Nucleus accumbens (tissue), 56 donors: ENCODE results near the gene ITM2B.
A peak's percentile ranks its signal among the peaks of the same experiment; 100 is the strongest.

Experiments
- DNase-seq, 56 donors: peaks; one replicate each; lab custom pipeline; 2025; lab: John Stamatoyannopoulos, UW

Gene ITM2B

DNA sequence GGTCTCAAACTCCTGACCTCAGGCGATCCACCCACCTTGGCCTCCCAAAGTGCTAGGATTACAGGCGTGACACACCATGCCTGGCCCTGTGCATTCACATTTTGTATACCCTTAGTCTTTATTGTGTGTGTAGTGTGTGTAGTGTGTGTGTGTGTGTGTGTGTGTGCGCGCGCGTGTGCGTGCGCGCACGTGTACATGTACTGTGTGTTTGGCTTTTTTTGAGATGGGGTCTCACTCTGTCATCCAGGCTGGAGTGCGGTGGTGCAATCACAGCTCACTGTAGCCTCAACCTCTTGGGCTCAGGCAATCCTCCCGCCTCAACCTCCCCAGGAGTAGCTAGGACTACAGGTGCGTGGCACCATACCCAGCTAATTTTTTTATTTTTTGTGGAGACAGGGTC is 22.1 kb downstream of the ITM2B start:
- DNase-seq: no peak

DNA sequence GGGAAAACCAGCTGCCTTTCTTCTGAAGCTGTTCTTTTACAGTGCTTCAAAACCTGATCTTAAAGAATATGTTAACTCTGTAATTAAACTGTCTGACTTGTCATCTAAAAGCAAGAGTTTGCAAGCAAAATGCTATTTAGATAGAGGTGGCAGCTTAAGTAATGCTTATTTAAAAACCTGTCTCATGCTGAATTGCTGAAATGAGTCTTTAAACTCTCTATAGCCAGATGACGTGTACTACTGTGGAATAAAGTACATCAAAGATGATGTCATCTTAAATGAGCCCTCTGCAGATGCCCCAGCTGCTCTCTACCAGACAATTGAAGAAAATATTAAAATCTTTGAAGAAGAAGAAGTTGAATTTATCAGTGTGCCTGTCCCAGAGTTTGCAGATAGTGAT is 22.9 kb downstream of the ITM2B start:
- peak in 1 of 56 donors; percentile 14 for DNase-seq

DNA sequence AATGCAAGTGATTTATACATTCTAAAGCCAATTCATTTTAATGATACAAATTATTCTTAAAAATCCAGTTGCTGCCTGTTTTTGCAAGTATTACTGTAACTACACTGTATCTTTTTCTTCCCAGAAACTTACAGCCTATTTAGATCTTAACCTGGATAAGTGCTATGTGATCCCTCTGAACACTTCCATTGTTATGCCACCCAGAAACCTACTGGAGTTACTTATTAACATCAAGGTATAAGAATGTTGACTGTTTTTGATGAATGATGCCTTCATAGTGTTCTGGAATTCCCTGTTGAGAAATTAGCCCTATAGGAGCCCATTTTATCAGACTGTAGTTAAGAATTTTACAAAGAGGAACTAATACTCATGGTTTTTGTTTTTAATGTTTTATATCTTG is 25.0 kb downstream of the ITM2B start:
- no peak for DNase-seq

DNA sequence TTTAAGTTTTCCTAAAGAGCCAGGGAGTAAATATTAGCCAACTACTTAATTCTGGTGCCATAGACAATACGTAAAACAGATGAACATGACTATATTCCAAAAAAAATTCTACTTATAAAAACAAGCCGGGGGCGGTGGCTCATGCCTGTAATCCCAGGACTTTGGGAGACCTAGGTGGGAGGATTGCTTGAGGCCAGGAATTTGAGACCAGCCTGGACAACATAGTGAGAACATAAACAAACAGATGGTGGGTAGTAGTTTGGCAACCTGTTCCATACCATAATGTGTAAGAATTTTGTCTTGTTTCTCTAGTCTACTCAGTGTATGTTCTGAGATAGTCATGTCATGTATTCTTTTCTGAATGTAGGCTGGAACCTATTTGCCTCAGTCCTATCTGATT is 25.4 kb downstream of the ITM2B start:
- DNase-seq: no peak

DNA sequence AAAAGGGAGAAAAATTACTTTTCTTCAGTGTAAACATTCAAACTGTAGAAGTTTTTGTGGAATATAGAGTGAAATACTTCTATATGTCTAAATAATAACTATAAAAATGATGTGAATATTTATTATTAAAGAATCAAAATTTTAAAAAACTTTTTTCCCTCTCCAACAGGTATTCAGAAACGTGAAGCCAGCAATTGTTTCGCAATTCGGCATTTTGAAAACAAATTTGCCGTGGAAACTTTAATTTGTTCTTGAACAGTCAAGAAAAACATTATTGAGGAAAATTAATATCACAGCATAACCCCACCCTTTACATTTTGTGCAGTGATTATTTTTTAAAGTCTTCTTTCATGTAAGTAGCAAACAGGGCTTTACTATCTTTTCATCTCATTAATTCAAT is 28.0 kb downstream of the ITM2B start:
- no peak for DNase-seq

DNA sequence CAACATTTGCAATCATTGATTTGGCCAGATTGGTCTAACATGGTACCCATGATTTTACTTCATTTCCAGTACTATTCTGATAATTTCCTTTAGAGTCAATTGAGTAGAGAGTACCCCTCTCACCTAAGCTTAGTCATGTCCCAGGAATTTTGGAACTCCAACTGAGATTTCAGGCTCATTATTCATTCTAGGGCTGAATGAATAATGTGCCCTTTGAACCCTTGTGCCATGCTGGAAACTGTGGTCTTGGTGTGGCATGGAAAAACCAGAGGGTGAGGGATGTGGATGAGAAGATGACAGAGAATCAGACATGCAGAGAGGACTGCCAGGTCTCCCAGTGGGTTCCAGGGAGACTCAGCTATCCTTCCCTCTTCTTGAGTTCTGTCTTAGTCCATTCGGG is 30.2 kb downstream of the ITM2B start:
- DNase-seq: no peak

DNA sequence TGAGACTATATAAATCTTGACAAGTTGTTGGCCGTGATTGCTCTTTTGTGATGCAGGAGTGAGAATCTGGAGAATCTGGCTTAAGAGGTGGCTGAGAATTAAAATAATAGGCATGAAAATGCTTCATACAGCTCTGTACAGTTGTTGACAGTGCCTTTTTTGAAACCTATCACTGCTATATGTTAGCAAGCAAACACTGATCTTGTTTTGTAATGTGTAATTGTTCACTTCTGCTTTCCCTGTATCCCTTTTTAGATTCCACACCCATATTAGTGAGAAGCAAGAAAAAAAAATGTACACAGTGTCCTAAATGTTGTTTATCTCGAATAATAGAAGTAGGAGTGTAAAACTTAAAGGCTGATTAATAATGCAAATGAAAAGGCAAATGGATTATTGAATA is 31.1 kb downstream of the ITM2B start:
- DNase-seq: no peak

DNA sequence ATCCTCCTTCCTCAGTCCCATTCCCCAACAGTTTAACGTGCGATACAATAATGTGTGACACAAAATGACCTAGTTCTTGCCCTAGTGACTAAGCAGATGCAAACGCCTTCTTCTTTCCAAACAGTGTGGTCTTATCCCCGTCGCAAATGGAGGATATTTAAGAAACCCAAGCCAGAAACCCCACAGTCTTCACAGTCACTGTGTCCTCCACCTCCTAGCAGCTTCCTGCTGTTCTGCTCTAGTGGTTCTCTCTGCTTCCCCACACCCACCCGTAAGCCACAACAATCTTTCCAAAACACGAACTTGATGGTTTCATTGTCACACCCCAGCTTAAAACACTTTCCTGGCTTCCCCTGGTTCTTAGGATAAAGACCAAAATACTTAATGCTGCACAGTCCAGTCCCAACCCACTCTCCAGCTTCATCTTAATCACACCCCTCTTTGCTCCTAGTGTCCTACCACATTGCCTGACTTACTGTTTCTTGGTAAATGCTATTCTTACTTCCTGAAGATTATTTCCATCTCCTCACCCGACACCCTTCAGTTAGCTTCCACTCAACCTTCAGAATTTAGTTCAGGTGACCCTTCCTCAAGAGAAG is 32.3 kb downstream of the ITM2B start:
- DNase-seq: no peak

DNA sequence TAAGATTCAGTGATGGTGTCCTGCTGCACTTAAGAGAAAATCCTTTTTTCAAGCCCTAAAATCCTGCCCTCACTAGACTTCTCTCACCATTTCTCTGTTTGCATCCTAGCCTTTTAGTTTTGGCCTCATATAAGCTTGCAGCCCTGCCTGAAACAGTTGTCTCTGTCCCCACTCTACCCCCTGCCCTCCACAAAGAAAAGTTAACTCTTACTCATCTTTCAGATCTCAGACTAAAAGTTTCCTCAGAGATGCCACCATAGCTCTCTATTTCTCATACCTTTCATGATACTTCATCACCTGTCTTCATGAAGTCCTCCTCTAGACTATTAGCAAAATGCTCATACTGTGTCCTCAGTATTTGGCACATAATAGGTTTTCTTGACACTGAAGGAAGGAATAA is 33.1 kb downstream of the ITM2B start:
- DNase-seq: no peak

DNA sequence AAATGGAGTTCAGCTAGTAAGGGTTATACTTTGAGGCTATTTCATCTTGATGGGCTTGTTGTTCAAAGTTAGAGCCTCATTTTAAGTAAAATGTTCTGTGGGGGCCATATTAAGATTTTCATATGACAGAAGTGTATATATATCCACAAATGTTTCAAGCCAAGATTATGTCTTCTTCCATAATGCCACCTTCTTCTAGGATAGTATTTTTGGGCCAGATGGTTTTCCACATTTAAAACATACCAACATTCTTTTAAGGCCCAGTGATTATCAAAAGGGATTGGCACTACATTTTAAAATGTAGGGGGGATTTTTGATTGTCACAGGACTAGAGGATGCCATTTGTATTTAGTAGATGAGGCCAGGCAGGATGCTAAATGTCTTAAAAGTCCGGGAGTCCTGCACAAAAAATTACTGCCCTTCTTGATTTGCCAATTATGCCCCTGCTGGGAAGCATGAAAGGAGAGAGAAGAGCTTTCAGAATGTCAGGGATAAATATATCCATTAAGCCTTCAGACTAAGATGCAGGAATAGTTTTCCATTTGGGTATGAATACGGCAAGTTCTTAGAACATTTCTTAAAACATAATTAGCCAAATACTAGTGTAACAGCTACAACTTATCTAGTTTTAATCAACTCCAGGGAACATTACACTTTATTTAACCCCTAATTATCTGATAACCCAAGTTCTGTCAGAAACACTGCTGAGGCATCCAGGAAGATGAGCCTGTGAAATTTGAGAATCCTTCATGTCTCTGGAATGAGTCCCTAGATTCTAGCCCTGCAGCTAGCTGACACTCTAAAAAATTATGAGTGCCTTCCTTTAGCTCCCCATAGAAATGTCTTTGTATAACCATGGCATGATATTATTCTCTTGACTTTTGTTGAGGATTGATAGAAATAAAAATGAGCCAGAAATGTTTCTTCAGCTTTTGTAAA is 34.0 kb downstream of the ITM2B start:
- DNase-seq: no peak

DNA sequence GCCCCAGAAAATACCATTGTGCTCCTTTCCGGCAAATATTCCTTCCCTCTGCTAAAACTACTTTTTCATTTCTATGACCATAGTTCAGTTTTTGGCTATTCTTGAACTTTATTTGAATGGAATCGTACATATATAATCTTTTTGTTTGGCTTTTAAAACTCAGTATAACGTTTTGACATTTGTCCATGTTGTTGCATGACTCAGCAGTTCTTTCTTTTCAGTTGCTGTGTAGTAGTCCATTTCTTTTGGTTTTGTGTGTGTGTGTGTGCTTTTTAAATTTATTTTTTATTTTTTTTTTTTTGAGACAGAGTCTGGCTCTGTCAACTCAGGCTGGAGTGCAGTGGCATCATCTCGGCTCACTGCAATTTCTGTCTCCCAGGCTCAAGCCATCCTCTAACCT is 35.0 kb downstream of the ITM2B start:
- no peak for DNase-seq

DNA sequence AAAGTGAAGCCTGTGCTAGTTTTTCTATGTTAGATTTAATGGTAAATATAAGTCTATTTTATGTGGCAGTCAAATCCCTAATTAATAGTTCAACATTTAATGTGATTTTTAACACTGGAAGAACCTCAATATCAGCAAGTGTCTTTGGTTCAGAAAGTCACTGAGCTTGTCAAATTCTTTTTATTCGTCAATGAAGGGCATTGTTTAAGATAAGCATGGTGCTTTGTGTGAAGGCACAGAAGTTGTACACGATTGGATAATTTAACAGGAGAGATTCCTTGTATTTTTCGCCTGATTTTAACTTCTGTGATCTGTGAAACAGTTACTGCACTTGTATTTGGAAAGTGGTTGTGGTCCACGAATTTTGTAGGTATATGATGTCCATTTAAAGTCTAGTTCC is 40.3 kb downstream of the ITM2B start:
- no peak for DNase-seq

DNA sequence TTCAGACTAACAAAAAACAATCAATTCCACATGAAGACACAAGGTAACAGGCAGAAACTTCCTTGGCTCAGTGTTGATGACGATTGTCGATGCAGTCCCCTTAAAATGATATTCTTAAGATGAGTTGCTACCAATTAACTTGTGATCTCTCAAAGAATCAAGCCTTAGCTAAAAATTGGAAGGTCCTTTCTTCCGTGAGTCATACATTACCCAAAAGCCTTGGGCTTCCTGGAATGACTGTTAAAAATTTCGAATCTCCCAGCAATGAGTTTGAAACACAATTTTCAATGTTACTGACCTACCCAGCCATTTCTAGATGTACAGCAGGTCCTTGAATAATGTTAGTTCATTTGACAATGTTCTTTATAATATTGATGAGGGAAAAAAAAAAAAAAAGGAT is 42.5 kb downstream of the ITM2B start:
- no peak for DNase-seq

DNA sequence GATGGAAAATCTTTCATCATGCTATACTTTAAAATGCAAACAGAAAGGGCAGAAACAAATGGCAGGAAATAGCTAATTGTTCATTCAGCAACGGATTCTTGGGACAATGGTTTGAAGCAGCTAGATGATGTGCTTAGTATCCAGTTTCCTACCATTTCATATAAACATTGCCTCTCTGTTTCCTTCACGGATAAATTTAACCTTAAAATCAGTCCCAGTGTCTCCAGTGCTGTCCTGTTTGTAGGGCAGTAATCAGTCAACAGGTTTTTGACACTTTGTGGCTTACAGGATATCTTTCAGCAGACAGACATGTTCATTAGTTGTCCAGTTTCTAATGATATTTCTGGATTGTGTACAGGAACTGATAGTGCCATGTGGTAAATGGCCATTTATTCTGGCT is 45.8 kb downstream of the ITM2B start:
- DNase-seq: no peak

DNA sequence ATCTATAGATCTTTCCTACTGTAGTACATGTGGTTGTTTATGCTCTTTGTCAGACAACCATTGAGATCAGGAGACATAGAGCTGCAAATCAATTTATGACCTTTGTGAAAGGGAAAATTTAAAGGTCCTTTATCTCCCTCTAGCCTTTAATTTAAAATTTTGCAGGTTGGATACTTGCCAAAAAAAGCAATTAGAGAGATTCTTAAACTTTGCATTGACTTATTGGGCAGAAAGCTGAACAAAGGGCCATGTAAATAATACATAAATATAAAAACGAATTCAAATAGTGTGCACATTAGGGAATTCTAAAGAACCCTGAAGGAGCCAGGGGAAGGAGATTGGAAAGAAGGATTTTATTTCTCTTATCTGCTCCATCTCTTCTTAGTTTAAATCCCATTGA is 48.5 kb downstream of the ITM2B start:
- no peak for DNase-seq

DNA sequence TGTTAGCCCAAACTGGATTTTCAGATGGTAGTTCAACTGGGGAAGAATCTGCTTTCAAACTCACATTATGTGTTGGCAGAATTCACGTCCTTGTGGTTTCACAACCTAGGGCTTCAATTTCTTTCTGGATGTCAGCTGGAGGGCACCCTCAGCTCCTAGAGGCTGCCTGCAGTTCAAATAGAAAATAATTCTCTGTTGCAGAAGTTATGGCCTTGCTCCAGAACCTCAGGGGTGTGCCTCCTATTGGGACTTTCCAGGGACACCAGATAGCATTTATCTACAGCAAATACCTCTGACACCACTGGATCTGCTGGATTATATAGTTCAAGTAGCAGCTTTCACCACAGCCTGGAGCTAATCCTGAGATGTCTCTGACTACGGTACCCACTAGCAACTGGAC is 58.7 kb downstream of the ITM2B start:
- no peak for DNase-seq

DNA sequence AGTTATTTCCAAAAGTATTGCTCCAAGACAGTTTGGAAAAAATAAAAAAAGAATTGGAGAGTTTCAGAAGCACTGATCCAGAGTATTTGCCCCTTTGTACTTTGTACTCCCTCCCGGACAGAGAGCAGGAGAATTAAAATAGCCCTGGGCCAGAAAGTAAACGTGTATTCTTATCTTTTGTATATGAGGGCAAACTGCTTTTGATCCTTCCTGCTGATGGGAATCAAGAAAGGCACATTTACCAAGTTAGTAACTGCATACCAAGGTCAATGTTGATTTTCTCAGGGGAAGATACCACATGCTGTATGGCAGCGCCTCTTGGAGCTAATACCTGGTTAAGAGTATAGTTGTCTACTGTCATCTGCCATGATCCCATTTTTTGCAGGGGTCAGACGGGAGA is 59.6 kb downstream of the ITM2B start:
- no peak for DNase-seq

DNA sequence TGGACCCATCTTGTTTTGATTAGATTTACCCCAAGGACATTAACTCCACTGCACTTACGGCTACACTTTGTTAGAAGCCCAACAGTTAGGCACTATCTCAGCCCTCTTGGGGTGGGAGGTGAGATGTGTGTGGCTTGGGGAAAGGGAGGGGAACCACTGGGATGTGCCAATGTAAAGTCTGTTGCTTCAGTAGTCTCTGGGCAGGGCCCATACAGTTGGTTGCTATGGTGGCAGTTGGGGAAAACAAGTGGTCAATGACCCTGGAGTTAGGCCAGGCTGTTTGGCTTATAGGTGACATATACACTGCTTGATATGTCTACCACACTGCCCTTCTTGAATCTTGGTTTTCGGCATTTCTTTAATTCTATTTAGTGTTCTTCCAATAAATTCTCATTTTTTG is 61.6 kb downstream of the ITM2B start:
- no peak for DNase-seq

DNA sequence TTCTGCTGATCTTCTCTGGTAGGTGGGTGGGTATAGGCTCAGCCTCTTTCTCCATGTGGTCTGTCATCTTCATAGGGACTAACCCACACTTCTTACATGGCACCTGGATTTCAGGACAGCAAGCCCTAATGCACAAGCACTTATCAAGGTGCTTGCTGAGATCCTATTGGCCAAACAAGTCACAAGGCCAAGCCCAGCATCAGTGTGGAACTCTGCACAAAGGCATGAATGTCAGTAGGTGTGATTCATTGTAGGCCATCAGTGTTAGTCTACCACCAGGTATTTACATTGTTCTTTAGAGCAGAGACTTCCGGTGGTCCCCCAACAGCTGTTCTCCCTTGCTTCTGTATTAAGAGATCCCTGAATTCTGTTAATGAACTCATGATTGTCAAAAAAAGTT is 62.3 kb downstream of the ITM2B start:
- DNase-seq: no peak

DNA sequence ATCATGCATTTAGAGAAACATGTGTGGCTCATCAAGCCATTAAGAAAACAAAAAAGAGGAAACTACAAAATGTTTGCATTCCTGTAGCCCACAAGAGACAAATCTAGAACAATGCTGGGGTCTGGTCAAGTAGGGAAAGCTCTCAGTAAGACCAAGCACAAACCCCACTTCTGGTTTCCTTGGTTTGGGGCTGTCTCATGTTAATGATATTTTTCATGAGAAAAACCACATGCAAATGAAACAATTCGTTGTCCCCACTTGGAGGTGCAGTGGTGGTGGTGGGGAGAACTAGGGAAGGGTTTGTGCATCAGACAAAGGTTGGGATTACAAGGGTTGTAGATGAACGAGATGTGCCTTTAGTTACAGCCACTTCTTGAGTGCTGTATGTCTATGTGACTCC is 63.5 kb downstream of the ITM2B start:
- DNase-seq: no peak

DNA sequence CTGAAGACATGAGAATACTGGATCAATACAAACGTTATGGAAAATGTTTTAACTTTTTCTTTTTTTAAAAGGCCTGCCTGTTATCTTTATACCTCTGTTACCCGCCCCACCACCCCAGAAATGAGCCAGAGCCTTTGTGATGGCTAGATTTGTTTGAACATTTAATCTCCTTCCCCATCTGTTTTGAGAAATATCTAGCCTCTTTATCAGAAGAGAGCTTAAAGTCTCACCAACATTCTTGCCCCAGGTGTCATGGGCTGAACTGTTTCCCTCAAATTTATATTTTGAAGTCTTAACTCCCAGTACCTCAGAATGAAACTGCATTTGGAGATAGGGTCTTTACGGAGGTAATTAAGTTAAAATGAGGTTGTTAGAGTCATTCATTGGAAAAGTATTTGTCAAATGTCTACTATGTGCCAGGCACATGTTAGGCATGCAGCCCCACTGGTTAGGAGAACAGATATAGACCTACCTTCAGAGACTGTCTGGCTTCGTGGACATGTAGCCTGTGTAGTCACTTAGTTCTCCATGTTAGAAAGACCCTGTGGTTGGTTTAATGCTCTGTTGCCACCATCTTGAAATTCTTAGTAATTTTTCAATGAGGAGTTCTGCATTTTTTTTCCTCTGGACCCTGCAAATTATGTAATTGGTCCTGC is 64.3 kb downstream of the ITM2B start:
- DNase-seq: no peak

DNA sequence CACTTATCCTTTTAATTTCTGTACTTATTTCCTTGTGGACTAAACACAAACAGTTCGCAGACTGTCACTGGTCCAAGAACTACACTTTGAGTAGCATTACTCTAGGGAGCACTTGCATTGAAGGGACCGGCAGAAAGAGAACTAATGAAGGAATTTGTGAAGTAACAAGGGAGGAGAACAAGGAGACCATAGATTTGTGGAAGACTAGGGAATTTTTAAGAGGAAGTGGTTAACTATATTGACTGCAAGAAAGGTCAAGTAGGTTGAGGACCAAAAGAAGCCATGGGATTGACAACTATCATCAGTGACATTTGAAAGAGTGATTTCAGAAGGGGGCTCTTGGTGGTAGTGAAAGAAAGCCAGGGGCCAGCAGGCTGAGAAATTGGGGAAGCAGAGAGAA is 66.6 kb downstream of the ITM2B start:
- no peak for DNase-seq
